ENCODE measurements around the gene FRG2B.
"Not testable (repeated sequence)": the region's sequence is repeated elsewhere in the genome, so short reads cannot be mapped to it uniquely, and the experiment has no call there.

The FRG2B gene

DNA sequence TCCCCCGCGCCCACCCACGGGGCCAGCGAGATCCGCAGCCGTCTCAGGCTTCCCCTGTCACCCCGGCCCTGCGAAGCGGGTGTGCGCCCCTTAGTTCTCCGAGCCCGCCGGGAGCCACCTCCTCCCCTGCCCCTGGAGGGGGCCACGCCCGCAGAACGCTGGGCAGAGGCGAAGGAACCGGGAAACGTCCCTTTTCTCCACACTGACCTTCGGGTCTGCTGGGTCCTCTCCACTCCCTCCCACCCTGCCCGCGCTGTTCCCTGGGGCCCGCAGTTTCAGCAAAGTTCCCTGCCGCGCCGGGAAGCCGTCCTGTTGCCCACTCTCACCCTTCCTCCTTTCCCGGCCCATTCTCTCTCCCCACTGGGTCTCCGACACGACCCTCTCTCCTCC lies 11.2 kb upstream of the FRG2B start:
- H3K27me3 ChIP-seq (ENCODE audit: low read length); H3F3A ChIP-seq (ENCODE audit: insufficient read depth); H3K36me3 ChIP-seq (ENCODE audit: low read length); H4K20me1 ChIP-seq (ENCODE audit: low read depth, low read length); H3K9me3 ChIP-seq (ENCODE audit: insufficient read depth, low read length); H3K4me2 ChIP-seq (ENCODE audit: low read depth, low read length, poor library complexity, severe bottlenecking); H3K9me2 ChIP-seq (replicated peaks; ENCODE audit: insufficient read depth, low read length); H3K79me2 ChIP-seq (ENCODE audit: insufficient read depth, low read length); H2AFZ ChIP-seq (ENCODE audit: low read depth, low read length, severe bottlenecking); H3K4me3 ChIP-seq (ENCODE audit: insufficient read depth, low read length, poor library complexity, severe bottlenecking); H3K27ac ChIP-seq (ENCODE audit: low read depth, low read length); H3K9ac ChIP-seq (ENCODE audit: low read length): not testable (repeated sequence)

DNA sequence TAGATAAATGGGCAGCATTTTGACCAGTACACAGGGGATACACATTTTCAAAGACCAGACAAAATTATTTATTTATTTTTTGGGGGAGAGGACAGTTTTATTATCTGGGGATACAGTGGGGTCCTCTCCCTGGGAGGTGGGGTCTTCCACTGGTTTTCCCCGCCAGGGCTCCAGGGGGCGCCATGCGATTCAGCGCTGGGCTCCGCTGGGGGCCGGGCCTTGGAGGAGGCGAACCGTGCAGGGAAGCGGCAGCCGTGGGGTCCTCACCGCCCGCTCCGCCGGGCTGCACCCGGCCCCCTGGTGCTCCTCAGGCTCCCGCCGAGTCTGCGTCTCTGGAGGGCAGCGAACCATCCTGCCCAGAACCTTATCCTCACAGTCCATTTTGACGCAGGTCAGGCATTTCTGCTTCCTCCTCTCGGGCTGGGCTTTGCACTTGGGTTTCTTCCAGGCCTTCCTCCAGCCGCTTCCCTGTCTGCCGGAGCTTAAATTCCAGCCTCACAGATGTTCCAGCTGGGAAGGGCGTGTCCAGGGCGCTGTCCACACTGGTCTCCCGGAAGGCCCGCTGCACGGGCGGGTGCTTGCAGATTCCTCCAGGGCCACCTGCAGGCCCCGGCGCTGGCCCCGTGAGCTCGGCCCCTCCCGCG lies 10.7 kb upstream of the FRG2B start:
- H3K27ac ChIP-seq (ENCODE audit: low read depth, low read length); H3K9me2 ChIP-seq (replicated peaks; ENCODE audit: insufficient read depth, low read length); H3K27me3 ChIP-seq (ENCODE audit: low read length); H3F3A ChIP-seq (ENCODE audit: insufficient read depth); H2AFZ ChIP-seq (ENCODE audit: low read depth, low read length, severe bottlenecking); H3K9ac ChIP-seq (ENCODE audit: low read length); H3K9me3 ChIP-seq (ENCODE audit: insufficient read depth, low read length); H3K79me2 ChIP-seq (ENCODE audit: insufficient read depth, low read length); H4K20me1 ChIP-seq (ENCODE audit: low read depth, low read length); H3K36me3 ChIP-seq (ENCODE audit: low read length); H3K4me2 ChIP-seq (ENCODE audit: low read depth, low read length, poor library complexity, severe bottlenecking); H3K4me3 ChIP-seq (ENCODE audit: insufficient read depth, low read length, poor library complexity, severe bottlenecking): not testable (repeated sequence)

GRCh38 chr10:133630723-133631249 lies 4.2 kb upstream of the FRG2B start:
- H3K36me3 ChIP-seq (ENCODE audit: low read length); H3K4me3 ChIP-seq (ENCODE audit: insufficient read depth, low read length, poor library complexity, severe bottlenecking); H4K20me1 ChIP-seq (ENCODE audit: low read depth, low read length); H3K9me2 ChIP-seq (replicated peaks; ENCODE audit: insufficient read depth, low read length); H3F3A ChIP-seq (ENCODE audit: insufficient read depth); H3K27ac ChIP-seq (ENCODE audit: low read depth, low read length); H3K4me2 ChIP-seq (ENCODE audit: low read depth, low read length, poor library complexity, severe bottlenecking); H2AFZ ChIP-seq (ENCODE audit: low read depth, low read length, severe bottlenecking); H3K27me3 ChIP-seq (ENCODE audit: low read length); H3K79me2 ChIP-seq (ENCODE audit: insufficient read depth, low read length); H3K9ac ChIP-seq (ENCODE audit: low read length); H3K9me3 ChIP-seq (ENCODE audit: insufficient read depth, low read length): not testable (repeated sequence)

- H3K79me2 ChIP-seq (ENCODE audit: insufficient read depth, low read length); H3K4me2 ChIP-seq (ENCODE audit: low read depth, low read length, poor library complexity, severe bottlenecking); H3K9me2 ChIP-seq (replicated peaks; ENCODE audit: insufficient read depth, low read length); H3K36me3 ChIP-seq (ENCODE audit: low read length); H4K20me1 ChIP-seq (ENCODE audit: low read depth, low read length); H3K9ac ChIP-seq (ENCODE audit: low read length); H3K27ac ChIP-seq (ENCODE audit: low read depth, low read length); H3F3A ChIP-seq (ENCODE audit: insufficient read depth); H3K4me3 ChIP-seq (ENCODE audit: insufficient read depth, low read length, poor library complexity, severe bottlenecking); H3K27me3 ChIP-seq (ENCODE audit: low read length); H3K9me3 ChIP-seq (ENCODE audit: insufficient read depth, low read length); H2AFZ ChIP-seq (ENCODE audit: low read depth, low read length, severe bottlenecking): not testable (repeated sequence)
Measured at GRCh38 chr10:133622544-133622943, 4.1 kb downstream of the FRG2B start.

DNA sequence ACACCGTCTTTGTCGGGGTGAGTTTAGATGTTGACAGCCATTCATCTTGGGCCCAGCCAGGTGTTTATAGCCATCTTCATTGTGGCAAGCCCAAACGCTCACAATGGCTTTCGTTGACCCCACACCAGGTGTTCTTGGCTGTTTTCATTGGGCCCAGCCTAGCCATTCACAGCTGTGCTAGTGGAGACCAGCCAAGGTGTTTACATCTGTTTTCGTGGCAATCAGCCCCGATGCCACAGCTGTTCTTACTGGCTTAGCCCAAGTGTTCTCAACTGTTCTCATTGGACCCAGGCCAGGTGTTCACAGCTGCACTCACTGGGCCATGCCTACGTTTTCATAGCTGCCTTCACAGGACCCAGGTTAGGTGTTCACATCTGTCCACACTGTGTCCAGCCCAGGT lies 7.7 kb downstream of the FRG2B start:
- H3K4me3 ChIP-seq (ENCODE audit: insufficient read depth, low read length, poor library complexity, severe bottlenecking), result no peak overlapping the region
- TF ChIP-seq, protein P1, sequence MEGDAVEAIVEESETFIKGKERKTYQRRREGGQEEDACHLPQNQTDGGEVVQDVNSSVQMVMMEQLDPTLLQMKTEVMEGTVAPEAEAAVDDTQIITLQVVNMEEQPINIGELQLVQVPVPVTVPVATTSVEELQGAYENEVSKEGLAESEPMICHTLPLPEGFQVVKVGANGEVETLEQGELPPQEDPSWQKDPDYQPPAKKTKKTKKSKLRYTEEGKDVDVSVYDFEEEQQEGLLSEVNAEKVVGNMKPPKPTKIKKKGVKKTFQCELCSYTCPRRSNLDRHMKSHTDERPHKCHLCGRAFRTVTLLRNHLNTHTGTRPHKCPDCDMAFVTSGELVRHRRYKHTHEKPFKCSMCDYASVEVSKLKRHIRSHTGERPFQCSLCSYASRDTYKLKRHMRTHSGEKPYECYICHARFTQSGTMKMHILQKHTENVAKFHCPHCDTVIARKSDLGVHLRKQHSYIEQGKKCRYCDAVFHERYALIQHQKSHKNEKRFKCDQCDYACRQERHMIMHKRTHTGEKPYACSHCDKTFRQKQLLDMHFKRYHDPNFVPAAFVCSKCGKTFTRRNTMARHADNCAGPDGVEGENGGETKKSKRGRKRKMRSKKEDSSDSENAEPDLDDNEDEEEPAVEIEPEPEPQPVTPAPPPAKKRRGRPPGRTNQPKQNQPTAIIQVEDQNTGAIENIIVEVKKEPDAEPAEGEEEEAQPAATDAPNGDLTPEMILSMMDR (IDR thresholded peaks at IDR 0.05; ENCODE audit: insufficient read depth, low read length, poor library complexity, severe bottlenecking), result no peak
- no peak for TF ChIP-seq EZH2phosphoT487 (conservative IDR thresholded peaks at IDR 0.05; ENCODE audit: low read length)
- H2AFZ ChIP-seq (ENCODE audit: low read depth, low read length, severe bottlenecking), result no peak overlapping the region
- no peak overlapping the region for H3K4me2 ChIP-seq (ENCODE audit: low read depth, low read length, poor library complexity, severe bottlenecking)
- H3K27ac ChIP-seq (ENCODE audit: low read depth, low read length), result no peak overlapping the region
- H3K36me3 ChIP-seq (ENCODE audit: low read length), result no peaks in the 10 kb centered on the region
- H3K9ac ChIP-seq (ENCODE audit: low read length), result no peak overlapping the region
- H3F3A ChIP-seq (ENCODE audit: insufficient read depth), result no peaks in the 10 kb centered on the region
- H3K27me3 ChIP-seq (ENCODE audit: low read length), result no peaks in the 10 kb centered on the region
- no peaks in the 10 kb centered on the region for H3K9me2 ChIP-seq (replicated peaks; ENCODE audit: insufficient read depth, low read length)
- H4K20me1 ChIP-seq (ENCODE audit: low read depth, low read length), result no peaks in the 10 kb centered on the region
- H3K79me2 ChIP-seq (ENCODE audit: insufficient read depth, low read length), result no peaks in the 10 kb centered on the region
- 0 out of 2 replicates have a peak, but pooled peaks cover 4% of the 10 kb centered on the region for H3K9me3 ChIP-seq (ENCODE audit: insufficient read depth, low read length)
